ENCODE measurements around the gene PTP4A1. TPM values are rescaled to one million over a fixed set of nuclear protein-coding genes. Genes with fewer than 3 reads are reported as not detected.
"Not testable (repeated sequence)": the region's sequence is repeated elsewhere in the genome, so short reads cannot be mapped to it uniquely, and the experiment has no call there.

Gene PTP4A1
- polyA plus RNA-seq, 3 donors = 56.9 to 62.2 (median 60.0) TPM

DNA sequence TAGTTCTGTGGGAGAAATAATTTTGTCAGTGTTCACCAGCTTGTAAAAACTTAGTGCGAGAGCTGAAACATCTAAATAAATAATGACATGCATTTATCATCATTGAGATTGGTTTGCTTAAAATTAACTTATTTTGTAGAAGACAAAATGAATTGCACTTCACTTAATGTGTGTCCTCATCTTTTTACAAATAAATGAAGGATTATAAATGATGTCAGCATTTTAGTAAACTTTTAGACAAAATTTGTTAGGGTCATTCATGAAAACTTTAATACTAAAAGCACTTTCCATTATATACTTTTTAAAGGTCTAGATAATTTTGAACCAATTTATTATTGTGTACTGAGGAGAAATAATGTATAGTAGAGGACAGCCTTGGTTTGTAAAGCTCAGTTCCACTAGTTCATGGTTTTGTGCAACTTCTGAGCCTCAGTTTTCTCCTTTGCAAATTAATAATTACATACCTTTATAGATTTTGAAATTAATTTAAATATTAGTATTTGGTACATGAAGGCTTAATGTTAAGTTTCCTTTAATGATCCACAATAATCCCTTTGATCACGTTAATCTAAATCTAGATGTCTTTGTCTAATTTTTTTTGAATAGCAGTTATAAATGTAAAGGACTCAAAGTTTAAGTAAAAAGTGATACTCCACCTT lies 9.2 kb downstream of the PTP4A1 start:
- DNase-seq (ENCODE audit: low read depth in 3 of 3, low spot score in 2 of 3) = no peak

GRCh38 chr6:63582579-63583231 lies 10.4 kb downstream of the PTP4A1 start:
- DNase-seq (ENCODE audit: low read depth in 3 of 3, low spot score in 2 of 3) = no peak

- DNase-seq (ENCODE audit: low read depth in 3 of 3, low spot score in 2 of 3) = no peak
These were observed 11.8 kb downstream of the PTP4A1 start for GRCh38 chr6:63584125-63584514.

DNA sequence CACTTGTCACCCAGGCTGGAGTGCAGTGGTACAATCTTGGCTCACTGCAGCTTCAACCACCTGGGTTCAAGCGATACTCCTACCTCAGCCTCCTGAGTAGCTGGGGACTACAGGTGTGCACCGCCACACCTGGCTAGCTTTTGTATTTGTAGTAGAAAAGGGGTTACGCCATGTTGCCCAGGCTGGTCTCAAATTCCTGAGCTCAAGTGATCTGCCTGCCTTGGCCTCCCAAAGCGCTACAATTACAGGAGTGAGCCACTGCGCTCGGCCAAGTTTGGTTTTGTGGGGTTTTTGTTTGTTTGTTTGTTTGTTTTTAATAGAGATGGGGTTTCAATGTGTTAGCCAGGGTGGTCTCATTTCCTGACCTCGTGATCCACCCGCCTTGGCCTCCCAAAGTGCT lies 12.3 kb downstream of the PTP4A1 start:
- DNase-seq (ENCODE audit: low read depth in 3 of 3, low spot score in 2 of 3) = no peak

- not testable (repeated sequence) for DNase-seq (ENCODE audit: low read depth in 3 of 3, low spot score in 2 of 3)
These were observed 13.4 kb downstream of the PTP4A1 start for GRCh38 chr6:63585652-63586051.

- DNase-seq (ENCODE audit: low read depth in 3 of 3, low spot score in 2 of 3) = no peak
These were observed 17.7 kb downstream of the PTP4A1 start for GRCh38 chr6:63589952-63590411.

- DNase-seq (ENCODE audit: low read depth in 3 of 3, low spot score in 2 of 3) = no peak
These were observed 20.6 kb downstream of the PTP4A1 start for GRCh38 chr6:63592886-63593285.

- no peak for DNase-seq (ENCODE audit: low read depth in 3 of 3, low spot score in 2 of 3)
These were observed 25.1 kb downstream of the PTP4A1 start for GRCh38 chr6:63597141-63598048.

DNA sequence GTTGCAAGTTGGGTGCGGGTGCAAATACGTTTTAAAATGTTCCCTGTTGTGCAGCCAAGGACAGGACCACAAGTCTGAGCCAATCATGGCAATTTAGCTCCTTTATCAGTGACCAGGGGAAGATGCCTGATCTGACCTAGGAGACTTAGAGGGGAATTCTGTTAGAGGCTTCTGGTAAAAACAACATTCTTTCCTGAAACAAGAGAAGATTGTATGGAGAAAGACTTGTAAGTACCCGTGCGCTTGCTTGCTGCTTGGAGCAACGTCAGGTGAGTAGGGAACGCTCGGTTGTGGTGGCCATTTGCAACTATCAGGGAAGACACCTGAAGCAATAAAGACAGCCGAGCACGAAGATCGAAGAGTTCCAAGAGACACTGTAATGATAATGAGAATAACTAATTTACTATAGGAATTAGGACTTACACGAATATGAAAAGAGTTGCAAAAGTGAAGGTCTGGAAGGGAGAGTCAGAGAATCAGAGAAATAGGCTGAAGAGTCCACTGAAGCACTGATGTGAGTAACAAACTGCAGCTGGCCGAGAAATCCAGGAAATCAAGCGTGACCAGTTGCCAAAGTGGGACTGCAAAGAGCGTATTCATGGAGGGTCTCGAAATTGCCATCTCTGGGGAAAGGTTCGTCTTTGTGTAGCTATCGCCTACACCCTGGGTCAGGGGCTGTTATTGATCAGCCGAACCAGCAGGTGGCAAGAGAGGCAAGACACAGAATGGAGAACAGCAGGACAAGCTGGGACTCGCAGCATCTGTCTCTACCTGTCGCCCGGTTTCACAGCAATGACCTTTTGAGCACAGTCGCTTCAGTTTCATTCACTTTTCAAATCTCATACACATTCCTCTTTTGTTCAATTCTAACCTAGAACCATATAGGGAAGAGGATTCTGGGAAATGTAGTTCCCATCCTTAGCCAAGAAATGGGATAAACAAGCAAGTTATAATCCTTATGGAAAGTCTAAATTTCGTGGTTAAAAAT lies 26.1 kb downstream of the PTP4A1 start:
- DNase-seq (ENCODE audit: low read depth in 3 of 3, low spot score in 2 of 3) = peak in 2 of 3 donors; percentile 54 to 56

GRCh38 chr6:63599243-63599642 lies 27.0 kb downstream of the PTP4A1 start:
- no peak for DNase-seq (ENCODE audit: low read depth in 3 of 3, low spot score in 2 of 3)

GRCh38 chr6:63600136-63600535 lies 27.9 kb downstream of the PTP4A1 start:
- no peak for DNase-seq (ENCODE audit: low read depth in 3 of 3, low spot score in 2 of 3)

GRCh38 chr6:63609231-63609630 lies 37.0 kb downstream of the PTP4A1 start:
- no peak for DNase-seq (ENCODE audit: low read depth in 3 of 3, low spot score in 2 of 3)

- DNase-seq (ENCODE audit: low read depth in 3 of 3, low spot score in 2 of 3) = no peak
These were observed 38.7 kb downstream of the PTP4A1 start for GRCh38 chr6:63610944-63611343.

DNA sequence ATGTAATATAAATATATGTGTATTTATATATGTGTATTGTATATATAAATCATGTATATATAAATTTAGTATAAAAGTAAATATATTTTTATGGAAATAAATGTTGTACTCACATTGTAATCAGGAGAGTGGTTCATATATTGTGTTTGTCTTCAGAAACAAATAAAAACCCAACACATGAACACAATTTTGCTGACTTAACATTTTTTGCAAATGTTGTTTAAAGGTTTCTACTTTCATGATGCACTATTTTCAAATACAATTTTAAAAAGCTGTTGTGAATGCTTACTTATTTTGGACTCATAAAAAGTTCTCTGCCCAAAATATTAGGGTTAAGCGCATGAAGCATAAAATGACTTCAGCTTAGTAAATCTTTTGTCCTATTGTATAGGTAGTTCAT lies 39.3 kb downstream of the PTP4A1 start:
- DNase-seq (ENCODE audit: low read depth in 3 of 3, low spot score in 2 of 3) = no peak

DNA sequence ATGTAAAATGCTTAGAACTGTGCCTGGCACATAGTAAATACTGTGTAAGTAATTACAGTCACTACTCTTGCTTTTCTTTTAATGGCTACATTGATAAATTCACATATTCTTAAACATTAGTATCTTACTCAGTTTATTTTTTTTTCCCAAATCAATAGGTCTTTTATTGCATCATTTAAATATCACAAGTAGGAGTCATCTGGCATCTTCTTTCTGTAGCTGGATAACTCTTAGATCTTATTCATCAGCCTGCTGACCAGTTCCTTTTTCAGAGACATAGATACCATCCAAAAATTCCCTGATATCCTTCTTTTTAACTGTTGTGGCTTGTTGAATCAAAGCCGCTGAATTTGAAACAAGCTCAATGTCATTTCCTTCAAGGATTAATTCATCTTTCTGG lies 43.3 kb downstream of the PTP4A1 start:
- DNase-seq (ENCODE audit: low read depth in 3 of 3, low spot score in 2 of 3) = no peak

Other genes with a start within 250 kb of the PTP4A1 start
- 10 to 100 TPM; 64.9 to 75.9 (median 69.6) TPM for gene PHF3, start 63.3 kb downstream of the PTP4A1 start, polyA plus RNA-seq (ENCODE audit: insufficient read length in 3 of 3)

Measured in right renal cortex interstitium (tissue), 3 donors.